ENCODE data around the gene ATP8A2. TPM values are rescaled to one million over a fixed set of nuclear protein-coding genes. Genes with fewer than 3 reads are reported as not detected.

The ATP8A2 gene
- total RNA-seq, 1 experiment from 2014 or later: not detected

DNA sequence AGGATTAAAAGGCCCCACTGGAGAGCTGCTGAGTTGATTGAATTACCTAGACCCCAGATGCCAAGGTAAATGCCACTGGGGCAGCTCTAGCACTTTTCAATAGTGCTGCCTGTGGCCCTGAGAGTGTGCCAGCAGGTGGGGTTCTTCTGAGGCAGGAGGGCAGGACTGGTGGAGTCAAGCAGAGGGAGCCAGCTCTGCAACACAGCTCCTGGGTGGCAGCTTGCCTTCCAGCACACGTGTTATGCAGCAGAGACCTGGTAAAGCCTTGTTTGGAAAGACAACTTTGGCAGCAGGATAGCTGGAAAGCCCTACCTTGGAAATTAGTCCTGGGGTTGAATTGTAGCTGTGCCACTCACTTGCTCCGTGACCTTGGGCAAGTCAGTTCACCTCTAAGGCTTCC lies 306.6 kb downstream of the ATP8A2 start:
- ChIA-PET POLR2A (ENCODE audit: unreplicated experiment) (no interaction called here), CTCF (no interaction called here)
- Histone ChIP-seq H3K27me3 (ENCODE audit: insufficient read depth, low read depth) (peaks cover 57% of the 10 kb centered on the region), H3K27ac (no peak overlapping the region), H3F3A (ENCODE audit: insufficient read depth, low read depth) (no peaks in the 10 kb centered on the region), H3K9me3 (ENCODE audit: insufficient read depth, low read depth) (no peaks in the 10 kb centered on the region), H3K36me3 (ENCODE audit: low read depth) (no peaks in the 10 kb centered on the region), H3K4me3 (no peak overlapping the region), H3K4me1 (replicated peaks; ENCODE audit: insufficient read depth) (no peaks in the 10 kb centered on the region), H2AFZ (no peak overlapping the region), H3K4me2 (no peak overlapping the region), H3K79me2 (ENCODE audit: low read depth) (no peaks in the 10 kb centered on the region), H3K9me2 (ENCODE audit: insufficient read depth) (no peaks in the 10 kb centered on the region), H4K20me1 (ENCODE audit: insufficient read depth) (no peaks in the 10 kb centered on the region)
- intact Hi-C loops (cut with micrococcal nuclease; ENCODE audit: unreplicated experiment): no loop called here
- TF ChIP-seq EZH2 (IDR thresholded peaks at IDR 0.05; ENCODE audit: low read depth): no peak
- TF ChIP-seq, protein P1, sequence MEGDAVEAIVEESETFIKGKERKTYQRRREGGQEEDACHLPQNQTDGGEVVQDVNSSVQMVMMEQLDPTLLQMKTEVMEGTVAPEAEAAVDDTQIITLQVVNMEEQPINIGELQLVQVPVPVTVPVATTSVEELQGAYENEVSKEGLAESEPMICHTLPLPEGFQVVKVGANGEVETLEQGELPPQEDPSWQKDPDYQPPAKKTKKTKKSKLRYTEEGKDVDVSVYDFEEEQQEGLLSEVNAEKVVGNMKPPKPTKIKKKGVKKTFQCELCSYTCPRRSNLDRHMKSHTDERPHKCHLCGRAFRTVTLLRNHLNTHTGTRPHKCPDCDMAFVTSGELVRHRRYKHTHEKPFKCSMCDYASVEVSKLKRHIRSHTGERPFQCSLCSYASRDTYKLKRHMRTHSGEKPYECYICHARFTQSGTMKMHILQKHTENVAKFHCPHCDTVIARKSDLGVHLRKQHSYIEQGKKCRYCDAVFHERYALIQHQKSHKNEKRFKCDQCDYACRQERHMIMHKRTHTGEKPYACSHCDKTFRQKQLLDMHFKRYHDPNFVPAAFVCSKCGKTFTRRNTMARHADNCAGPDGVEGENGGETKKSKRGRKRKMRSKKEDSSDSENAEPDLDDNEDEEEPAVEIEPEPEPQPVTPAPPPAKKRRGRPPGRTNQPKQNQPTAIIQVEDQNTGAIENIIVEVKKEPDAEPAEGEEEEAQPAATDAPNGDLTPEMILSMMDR (conservative IDR thresholded peaks at IDR 0.05): no peak
- DNase-seq: no peak
- no TSS peak for BruUV-seq (replicated peaks)

GRCh38 chr13:25679159-25679558 lies 307.4 kb downstream of the ATP8A2 start:
- no TSS peak for BruUV-seq (replicated peaks)
- Histone ChIP-seq H4K20me1 (ENCODE audit: insufficient read depth) (no peaks in the 10 kb centered on the region), H2AFZ (no peak overlapping the region), H3K36me3 (ENCODE audit: low read depth) (no peaks in the 10 kb centered on the region), H3K79me2 (ENCODE audit: low read depth) (no peaks in the 10 kb centered on the region), H3K4me2 (no peak overlapping the region), H3K4me3 (no peak overlapping the region), H3F3A (ENCODE audit: insufficient read depth, low read depth) (no peaks in the 10 kb centered on the region), H3K27ac (no peak overlapping the region), H3K9me3 (ENCODE audit: insufficient read depth, low read depth) (no peaks in the 10 kb centered on the region), H3K27me3 (ENCODE audit: insufficient read depth, low read depth) (peaks cover 54% of the 10 kb centered on the region), H3K4me1 (replicated peaks; ENCODE audit: insufficient read depth) (no peaks in the 10 kb centered on the region), H3K9me2 (ENCODE audit: insufficient read depth) (no peaks in the 10 kb centered on the region)
- ChIA-PET CTCF (no interaction called here), POLR2A (ENCODE audit: unreplicated experiment) (no interaction called here)
- DNase-seq: no peak
- intact Hi-C loops (cut with micrococcal nuclease; ENCODE audit: unreplicated experiment): no loop called here
- TF ChIP-seq, protein P1 (conservative IDR thresholded peaks at IDR 0.05): no peak
- no peak for TF ChIP-seq EZH2 (IDR thresholded peaks at IDR 0.05; ENCODE audit: low read depth)

DNA sequence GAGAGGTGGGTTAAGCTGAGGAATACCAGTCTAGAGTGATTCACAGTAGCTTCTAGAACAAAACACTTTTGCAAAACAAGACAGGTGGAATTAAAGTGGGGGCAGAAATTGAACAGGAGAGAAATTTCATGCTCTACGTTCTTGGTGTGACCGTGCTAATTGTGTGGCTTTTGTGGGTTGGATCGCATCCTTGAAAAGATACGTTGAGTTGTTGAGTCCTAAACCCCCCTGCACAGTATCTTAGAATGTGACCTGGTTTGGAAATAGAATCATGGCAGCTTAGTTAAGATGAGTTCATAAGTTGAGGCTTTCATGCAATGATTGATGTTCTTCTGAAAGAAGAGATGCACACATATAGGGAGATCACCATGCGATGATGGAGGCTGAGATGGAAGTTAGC lies 308.2 kb downstream of the ATP8A2 start:
- TF ChIP-seq EZH2 (IDR thresholded peaks at IDR 0.05; ENCODE audit: low read depth): no peak
- TF ChIP-seq, protein P1 (conservative IDR thresholded peaks at IDR 0.05): no peak
- Histone ChIP-seq H3K4me2 (no peak overlapping the region), H3K27me3 (ENCODE audit: insufficient read depth, low read depth) (peaks cover 57% of the 10 kb centered on the region), H2AFZ (no peak overlapping the region), H3K36me3 (ENCODE audit: low read depth) (no peaks in the 10 kb centered on the region), H4K20me1 (ENCODE audit: insufficient read depth) (no peaks in the 10 kb centered on the region), H3K9me2 (ENCODE audit: insufficient read depth) (no peaks in the 10 kb centered on the region), H3K79me2 (ENCODE audit: low read depth) (no peaks in the 10 kb centered on the region), H3F3A (ENCODE audit: insufficient read depth, low read depth) (no peaks in the 10 kb centered on the region), H3K9me3 (ENCODE audit: insufficient read depth, low read depth) (no peaks in the 10 kb centered on the region), H3K4me3 (no peak overlapping the region), H3K27ac (no peak overlapping the region), H3K4me1 (replicated peaks; ENCODE audit: insufficient read depth) (no peaks in the 10 kb centered on the region)
- CTCF ChIA-PET: no interaction called here
- intact Hi-C loops (cut with micrococcal nuclease; ENCODE audit: unreplicated experiment): no loop called here
- DNase-seq: no peak
- POLR2A ChIA-PET (ENCODE audit: unreplicated experiment): no interaction called here
- no TSS peak for BruUV-seq (replicated peaks)
